Measurements from ENCODE around the gene ABAT.
"Not testable (repeated sequence)": the region's sequence is repeated elsewhere in the genome, so short reads cannot be mapped to it uniquely, and the experiment has no call there.

Gene ABAT

DNA sequence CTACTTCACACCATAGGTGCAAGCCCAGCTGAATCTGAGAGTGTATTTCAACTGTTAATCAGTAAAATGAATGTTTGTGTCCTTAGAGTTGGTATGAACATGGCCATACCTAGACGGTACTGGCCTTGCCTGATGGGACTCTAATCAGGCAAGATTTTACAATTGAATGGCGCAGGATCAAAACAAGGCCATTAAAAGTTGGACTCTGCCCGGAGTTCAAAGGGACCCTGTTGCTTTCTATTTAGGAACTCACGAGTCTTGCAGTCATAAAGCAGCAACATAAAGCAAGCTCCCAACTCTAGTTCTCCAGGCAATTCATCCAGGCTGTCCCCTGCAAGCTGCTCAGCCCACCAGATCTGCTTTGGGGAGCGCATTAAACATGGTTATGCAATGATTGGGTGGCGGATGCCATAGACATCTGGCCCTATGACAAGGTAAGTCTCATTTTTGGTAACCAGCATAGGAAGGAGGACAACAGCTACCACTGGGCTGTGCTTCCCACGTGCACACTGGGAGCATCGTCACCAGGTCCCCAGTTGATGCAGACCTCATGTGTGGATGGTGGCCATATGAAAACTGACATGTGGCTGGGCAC lies 114.3 kb downstream of the ABAT start:
- no peak for DNase-seq

DNA sequence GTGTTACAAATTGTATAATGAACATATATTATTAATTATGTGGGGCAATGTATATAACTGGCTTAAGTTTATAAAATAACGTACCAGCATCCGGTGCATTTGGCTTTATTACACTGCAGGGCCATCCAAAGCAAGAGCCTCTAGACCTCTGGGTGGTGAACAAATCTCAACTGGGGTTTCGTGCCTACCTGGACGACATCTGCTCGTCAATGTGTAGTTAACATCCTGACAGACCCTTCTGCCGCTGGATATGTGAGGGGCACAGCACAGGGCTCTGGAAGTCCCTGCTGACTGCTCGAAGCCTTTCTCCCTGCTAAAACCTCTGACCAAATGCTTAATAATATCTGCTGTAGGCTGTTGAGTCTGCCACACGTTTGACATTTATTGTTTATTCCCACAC lies 120.7 kb downstream of the ABAT start:
- DNase-seq = no peak

DNA sequence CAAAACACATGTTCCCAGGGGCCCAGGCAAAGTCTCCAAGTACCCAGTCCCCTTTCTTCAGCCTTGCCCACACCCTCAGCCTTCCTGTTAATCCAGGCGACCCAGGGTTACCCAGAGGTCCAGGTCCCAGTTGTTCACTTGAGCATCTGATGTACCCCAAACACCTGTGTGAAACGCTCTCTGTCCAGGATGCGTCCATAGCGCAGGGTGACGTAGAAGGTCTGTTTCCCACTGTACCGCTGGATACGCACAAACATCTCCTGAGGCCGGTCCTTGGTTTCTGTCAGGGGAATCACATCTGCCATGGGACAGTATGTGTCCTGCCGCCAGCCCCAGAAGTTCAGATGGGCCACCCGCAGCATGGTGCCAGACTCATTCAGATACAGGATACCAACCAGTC lies 121.4 kb downstream of the ABAT start:
- no peak for DNase-seq

DNA sequence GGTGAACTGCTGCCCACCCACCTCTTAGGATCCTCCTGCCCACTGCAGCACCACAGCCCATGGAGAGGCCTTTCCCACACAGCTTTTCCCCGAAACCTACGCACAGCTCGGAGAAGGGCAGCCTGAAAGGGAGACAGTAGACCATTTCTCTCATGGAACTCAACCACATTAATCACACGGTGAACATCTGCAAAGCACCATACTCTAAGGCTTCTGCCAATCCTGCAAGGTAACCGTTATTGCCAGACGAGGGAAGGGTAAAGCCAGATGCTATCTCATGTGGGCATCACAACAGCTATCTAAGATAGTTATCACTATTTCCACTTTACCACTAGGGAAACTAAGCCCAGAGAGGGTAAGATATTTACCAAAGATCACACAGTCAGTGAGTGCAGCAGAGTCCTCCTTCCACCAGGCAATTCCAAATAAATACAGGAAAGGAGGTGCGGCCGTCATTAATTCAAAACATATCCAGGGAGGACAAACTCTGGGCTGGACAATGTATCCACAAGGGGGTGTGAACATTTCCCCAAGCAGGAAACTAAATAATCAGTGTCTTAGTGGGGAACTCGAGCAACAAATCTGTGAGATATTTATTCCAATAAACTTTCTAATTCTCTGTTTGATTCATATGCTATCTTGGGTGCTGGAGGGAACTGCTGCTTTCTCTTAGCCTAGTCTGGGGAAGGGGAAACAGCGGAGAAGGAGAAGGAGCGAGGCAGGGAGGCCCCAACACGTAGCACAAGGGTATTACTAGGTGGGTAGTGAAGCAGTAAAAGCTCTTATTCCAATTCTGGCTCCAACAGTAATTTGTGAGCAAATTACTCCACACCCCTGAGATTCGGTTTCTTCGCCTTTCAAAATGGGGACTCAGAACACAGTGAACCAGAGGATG lies 122.3 kb downstream of the ABAT start:
- no peak for DNase-seq

DNA sequence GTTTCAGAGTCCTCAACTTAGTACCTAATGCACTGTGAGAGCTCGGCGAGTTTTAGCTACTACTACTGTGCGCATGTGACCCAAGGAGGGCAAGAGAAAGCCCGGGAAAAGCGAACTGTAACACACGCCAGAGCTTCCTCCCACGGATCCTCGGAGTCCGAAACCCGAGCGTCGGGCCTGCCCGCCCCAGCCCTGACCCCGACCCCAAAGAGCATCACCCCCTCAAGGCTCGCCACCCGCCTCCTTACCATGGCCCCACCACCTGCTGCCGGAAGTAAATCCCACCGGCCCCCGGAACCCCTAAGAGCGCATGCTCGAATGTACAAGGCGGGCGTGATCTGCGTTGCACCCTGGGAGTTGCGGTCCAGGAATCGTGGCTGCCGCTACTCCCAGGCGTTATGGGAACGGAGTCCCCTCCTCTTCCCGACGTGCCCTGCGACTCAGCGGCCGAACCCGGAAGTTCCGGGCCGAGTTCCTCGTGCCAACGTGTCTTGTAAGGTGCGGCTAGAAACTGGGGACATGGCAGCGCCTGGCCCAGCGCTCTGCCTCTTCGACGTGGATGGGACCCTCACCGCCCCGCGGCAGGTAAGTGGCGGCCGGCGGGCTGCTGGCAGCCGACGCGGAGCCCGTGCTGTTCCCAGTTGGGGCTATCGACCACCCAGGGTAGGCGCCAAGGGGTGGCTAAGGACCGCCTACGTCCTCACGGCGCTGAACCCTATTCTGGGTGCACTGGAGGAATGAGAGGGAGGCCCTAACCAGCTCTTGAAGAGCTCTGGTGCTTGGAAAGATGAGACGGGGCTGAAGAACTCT lies 123.2 kb downstream of the ABAT start, which contains the start of the genes PMM2 and TMEM186:
TSS of gene PMM2 (plus strand) at position 476 of the 810 bp plus-strand sequence. CDS start at position 520, 44 bp downstream.
TSS of gene TMEM186 (minus strand) at position 276 of the 810 bp plus-strand sequence. CDS start at position 251, 25 bp downstream.
- DNase-seq = peak; percentile 96

DNA sequence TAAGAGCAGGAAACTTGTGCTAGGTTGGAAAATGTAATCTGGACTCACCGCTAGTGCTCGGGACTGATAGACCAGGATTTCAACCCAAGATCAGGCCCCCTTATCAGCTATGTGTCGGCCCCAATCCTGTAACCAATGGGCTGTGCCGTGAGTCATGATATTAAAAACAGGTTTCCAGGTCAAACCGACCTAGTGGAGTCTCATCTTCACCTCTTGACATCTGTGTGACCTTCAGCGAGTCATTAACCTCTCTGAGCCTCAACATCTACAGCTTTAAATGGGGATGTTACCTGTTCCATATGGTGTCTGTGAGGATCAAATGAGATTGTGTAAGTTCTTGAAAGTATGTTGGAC lies 123.7 kb downstream of the ABAT start:
- no peak for DNase-seq

DNA sequence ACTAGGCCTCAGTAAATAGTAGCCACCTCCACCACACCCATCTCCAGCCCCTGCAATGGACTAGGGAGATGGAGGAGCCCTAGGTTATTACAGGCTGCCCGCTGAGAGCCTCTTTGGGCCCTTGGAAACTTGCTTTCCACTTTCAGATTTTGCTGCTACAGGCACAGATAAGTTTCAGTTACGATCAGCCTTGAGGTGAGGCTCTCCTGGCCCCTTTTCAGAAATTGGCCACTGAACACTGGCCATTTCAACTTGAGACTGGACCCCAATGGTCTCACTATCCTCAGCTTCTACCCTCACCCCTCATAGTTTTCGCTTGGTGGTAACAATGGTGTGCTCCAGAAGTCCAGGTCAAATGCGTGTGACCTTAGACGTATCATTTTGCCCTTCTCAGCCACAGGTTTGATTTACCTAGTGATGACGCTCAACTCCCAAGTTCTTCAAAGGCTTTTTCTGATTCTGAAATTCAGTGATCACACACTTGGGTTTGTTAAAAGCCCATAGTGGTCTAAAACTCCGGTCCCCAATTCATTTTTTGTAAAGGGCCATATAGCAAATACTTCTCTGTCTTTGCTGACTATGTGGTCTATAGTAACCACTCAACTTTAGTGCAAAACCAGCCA lies 124.2 kb downstream of the ABAT start:
- DNase-seq = peak; percentile 4

DNA sequence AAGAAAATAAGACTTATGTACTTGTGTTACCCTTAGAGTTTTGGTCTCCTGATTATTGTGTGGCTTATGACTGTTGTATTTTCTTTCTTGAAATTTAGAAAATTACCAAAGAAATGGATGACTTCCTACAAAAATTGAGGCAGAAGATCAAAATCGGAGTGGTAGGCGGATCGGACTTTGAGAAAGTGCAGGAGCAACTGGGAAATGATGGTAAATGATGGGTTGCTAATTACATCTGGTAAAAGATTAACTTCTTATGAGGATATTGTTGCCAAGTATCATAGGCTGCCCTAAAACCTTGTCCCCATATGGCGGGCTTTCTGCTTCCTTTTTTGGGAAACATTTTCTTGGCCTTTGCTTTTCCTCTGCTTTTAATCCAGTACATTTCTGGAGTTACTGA lies 127.3 kb downstream of the ABAT start:
- no peak for DNase-seq

DNA sequence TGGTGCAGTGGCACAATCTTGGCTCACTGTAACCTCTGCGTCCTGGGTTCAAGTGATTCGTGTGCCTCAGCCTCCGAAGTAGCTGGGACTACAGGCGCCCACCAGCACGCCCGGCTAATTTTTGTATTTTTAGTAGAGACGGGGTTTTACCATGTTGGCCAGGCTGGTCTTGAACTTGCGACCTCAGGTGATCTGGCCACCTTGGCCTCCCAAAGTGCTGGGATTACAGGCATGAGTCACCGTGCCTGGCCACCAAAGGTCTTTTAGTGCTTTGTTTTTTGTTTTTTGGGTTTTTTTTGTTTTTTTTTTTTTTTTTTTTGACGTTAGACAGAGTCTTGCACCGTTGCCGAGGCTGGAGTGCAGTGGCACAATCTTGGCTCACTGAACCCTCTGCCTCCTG lies 129.3 kb downstream of the ABAT start:
- not testable (repeated sequence) for DNase-seq

DNA sequence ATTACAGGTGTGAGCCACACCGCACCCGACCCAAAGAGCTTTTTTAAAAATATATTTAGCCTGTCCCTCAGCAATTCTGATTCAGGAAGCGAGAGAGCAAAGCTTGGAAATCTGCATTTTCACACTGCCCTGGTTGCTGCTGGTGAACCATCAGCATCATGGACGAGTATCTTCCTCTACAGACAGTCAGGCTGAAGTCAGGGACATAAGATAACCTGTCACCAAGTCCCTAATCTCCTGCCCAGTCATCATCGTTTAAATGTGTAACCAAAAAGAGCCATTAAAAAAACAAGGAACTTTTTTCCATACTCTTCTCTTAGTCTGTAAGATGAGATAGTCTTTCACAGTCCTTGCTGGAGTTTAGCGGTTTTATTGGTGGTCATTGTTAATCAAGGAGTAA lies 129.9 kb downstream of the ABAT start:
- no peak for DNase-seq

DNA sequence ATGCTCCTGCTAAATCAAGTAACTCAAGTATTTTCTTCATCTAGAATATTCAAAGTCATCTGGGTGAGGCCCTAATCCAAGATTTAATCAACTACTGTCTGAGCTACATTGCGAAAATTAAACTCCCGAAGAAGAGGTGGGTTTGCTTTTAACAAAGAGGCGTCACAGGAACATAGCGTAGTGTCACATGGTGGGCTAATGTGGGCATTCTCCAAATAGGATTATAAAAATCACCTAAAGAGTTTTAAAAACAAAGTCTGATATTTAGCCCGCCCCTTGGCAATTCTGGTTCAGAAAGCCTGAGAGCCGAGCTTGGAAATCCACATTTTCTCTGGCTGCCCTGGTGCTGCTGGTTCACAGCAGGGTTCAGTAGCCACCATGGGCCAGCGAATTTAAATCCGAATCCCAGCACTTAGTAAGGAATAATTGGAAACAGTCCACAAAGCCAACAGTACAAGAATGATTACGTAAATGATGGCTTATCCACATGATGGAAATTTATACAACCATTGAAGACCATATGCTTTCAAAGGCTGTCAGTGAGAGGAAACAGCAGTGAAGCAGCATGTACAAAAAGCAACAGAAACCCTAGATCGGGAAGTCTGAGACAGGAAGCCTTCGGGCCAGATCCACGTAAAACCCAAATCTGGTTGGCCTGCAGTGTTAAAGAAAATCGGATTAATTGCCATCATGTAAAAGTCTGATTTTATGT lies 132.0 kb downstream of the ABAT start:
- no peak for DNase-seq

DNA sequence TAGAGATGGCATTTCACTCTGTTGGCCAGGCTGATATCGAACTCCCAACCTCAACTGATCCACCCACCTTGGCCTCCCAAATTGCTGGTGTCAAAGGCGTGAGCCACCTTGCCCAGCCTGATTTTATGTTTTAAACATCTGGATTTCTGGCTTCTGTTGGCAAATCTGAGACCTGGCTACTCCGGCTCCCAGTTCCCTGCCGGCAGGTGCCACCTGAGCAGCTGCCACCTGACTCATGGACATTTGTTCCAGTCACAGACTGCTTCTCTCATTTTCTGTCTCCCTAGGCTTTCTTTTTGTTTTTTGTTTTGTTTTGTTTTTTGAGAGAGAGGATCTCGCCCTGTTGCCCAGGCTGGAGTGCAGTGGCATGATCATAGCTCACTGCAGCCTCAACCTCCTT lies 132.8 kb downstream of the ABAT start:
- no peak for DNase-seq

DNA sequence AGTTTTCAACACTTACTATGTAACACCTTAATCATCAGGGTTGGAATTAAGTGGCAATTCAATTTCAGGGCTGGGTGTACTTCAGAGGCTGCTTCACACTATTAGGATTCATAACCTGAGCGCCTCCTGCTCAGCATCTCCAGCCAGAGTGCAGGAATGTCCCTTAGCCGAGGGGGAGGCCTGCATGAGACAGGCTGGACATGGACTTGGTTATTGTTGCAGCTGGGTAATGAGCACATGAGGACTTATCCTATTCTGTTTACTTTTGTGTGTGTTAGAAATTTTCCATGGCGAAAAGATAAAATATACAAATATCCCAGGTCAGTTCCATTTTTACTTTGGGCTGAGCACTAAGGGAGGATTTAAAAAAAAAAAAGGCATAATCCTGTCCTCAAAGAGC lies 133.6 kb downstream of the ABAT start:
- no peak for DNase-seq

DNA sequence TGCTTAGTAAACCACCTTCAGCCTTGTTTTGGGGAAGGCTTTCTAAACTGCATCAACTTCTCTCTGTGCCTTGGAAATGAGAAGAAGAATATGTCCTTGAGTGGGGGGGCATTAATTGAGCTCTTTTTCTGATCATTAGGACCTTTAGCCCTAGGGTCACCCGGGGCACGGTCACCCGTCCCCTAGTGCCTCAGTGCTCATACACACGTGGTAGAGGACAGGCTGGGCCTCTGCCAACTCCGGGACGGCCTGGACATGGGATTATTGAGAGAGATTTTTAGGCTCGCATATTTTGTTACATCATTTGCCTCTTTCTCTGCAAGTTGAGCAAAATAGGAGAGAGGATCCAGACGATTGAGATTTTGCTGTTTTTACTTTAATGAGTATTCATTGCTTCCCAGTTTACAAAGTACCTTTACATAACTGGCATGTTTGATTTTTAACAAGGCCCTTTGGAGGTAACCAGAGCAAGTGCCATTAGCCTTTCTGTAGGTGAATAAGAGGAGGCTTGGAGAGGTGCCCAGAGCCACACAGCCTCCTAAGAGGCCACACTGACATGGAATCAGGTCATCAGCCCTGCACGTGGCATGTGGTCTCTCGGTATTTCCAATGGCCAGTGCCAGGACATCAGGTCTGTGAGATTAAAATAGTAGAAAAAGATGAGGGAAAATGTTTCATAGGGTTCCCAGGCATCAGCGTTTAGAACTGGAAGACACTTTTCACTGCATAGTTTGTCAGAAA lies 134.4 kb downstream of the ABAT start:
- no peak for DNase-seq

DNA sequence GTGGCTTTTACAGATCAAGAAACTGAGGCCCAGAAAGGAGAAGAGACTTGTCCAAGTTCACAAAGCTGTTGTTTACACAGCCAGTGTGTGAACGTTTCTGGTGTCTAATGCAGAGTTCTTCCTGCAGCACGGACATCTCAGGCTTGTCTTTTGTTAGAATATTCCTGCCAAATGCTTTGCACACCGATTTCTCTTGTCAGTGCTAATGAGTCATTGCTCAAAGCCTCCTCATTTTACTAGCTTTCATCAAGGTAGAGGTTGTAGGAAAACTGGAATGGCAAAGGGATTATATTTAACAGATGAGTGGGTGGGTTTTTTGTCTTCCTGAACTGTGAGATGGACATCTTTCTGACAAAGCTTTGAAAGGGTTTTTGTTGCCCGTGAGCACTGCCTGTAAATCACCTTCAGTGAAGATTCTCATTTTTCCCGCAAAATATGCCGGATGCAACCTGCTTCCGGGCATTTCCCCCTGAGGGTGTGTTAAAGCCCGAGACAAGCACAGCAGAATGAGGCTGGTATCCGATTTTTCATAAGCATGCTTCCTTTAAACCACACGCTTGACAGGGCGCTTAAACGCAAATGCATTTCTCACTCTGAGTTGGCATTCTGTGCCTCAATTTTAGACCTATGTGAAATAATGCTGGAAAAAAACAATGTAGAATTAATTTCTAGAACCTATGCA lies 137.9 kb downstream of the ABAT start:
- no peak for DNase-seq

DNA sequence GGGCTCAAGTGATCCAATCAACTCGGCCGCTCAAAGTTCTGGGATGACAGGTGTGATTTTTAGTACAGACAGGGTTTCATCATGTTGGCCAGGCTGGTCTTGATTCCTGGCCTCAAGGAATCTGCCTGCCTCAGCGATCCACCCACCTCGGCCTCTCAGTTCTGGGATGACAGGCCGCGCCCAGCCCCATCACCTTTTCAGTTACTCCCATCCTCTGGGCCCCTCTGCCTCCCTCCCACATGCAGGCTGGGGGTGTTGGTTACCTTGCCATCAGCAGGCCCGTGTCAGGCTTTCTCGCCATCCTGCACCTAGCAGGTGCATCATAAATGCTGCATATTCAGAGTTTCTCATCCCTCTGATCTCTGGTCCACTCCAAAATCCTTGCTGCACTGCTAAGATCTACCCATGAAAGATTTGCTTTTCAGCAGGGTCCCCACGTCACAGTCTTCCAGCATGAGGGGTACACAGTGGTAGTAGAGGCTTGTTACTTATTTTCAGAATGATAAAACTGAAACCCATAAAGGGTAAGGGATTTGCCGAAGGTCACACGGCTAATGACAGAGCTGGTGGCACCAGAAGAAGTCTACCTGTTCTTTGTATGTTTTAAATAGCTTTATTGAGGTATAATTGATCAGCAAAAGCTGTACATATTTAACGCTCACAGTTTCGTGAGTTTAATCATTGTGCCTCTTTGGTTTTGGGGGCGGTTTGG lies 139.8 kb downstream of the ABAT start:
- DNase-seq = no peak

DNA sequence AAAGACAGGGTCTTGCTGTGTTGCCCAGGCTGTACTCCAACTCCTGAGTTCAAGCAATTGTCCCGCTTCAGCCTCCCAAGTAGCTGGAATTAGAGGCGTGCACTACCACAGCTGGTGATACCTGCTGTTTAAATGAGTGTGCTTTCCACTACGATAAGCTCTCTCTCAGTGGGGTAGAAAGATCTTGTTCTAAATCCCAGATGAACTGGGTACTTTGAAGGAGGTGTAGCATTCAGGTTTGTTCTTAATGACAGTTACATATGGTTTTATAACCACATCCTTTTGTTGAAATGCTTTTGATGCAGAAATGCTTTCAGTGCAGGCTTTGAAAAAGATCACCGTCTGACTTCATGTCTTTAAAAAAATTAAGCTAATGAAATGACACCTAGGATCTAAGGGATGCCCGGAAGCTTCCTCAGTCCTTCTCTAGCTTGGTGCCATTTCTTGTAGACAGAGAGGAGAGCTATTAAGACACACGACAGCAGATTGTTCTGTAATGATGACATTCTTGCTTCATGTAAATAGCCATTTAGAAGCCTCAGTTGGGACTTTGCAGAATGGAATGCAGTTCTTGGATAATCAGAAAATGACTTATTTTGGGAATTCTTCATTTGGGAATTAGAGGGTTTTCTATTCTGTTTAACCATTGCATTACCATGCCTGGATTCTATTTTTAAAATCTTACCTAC lies 142.7 kb downstream of the ABAT start:
- no peak for DNase-seq

DNA sequence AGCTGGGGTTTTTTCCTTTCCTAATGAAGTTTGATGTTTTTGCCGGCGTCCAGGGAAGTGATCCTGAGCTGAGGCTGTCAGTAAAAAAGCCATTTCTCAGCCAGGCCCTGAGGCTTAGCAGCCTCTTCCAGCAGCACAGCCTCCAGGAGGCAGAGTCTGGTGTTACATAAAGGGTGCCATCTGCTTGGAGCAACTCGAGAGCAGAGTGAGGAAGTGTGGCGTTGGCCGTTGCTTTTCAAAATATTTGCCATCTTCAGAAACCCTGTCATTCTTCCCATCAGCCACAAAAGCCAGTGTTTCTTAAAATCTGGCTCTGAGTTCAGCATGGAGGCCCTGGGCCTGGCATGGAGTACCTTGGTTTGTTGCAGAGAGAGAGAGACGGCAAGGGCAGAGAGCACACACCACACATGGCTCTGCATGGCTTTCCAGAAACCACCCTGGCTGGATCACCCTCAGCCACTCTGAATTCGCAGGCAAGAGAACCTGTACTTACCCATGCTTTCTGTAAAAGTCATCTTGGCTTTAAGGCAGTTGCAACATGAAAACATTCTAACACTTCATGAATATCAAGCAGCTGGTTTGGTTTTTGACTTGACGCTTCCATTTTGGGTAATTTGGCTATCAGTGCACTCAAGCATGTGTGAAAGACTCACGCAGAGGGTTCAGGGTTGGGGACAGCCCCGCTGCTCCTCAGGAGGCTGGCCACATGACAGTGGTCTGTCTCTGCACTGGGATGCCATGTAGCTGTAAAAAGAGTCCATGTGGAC lies 144.3 kb downstream of the ABAT start:
- DNase-seq = no peak
